ENCODE data around the gene TNFRSF25. TPM values are rescaled to one million over a fixed set of nuclear protein-coding genes. Genes with fewer than 3 reads are reported as not detected.

Gene TNFRSF25
- total and polyA plus RNA-seq, 9 of the 15 experiments (the other 6 are each of a cell fraction or from before 2014, with no cell fraction given) = 0.24 to 0.49 TPM; not detected in 7

DNA sequence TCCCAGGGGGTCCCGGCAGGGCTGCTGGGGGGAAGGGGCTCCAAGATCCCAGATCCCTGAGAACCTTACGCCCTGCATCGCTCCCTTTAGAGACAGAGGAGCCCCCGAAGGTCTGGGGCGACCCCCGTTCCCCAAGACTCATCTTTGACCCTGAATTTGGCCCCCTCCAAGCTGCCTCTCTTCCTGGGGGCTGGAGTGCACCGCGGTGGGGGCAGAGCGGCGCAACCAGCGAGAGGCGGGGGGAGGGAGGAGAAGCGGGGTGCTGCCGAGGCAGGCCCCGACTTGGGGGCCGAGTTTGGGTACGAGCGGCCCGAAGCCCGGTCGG is 30.9 kb upstream of the TNFRSF25 start:
- no peak for DNase-seq (ENCODE audit: extremely low read depth in 1 of 4, low spot score in 3 of 4)
- Histone ChIP-seq H3K4me1 (replicated peaks in 1 of 2; ENCODE audit: control insufficient read depth in 2 of 2, insufficient read depth in 2 of 2, low read length in 2 of 2) (peaks cover 0 to 43% of the 10 kb centered on the region in 2 experiments; a peak in 2 of 5 replicates), H3K79me2 (ENCODE audit: control insufficient read depth, insufficient read depth, low read length) (no peaks in the 10 kb centered on the region), H3K4me3 (no peak overlapping the region), H3K4me2 (ENCODE audit: insufficient read depth, low read length) (no peak overlapping the region), H3K9me3 (replicated peaks; ENCODE audit: control insufficient read depth, insufficient read depth, low read depth, low read length) (no peaks in the 10 kb centered on the region), H3K9me1 (ENCODE audit: control insufficient read depth, insufficient read depth, low read length) (no peaks in the 10 kb centered on the region), H2AFZ (ENCODE audit: low read depth, low read length) (no peak overlapping the region), H3K36me3 (ENCODE audit: control insufficient read depth, insufficient read depth, low read length) (no peaks in the 10 kb centered on the region), H3K27ac (ENCODE audit: extremely low read depth, low read depth, low read length) (no peak overlapping the region), H4K20me1 (replicated peaks; ENCODE audit: control insufficient read depth, insufficient read depth, low read length) (peaks cover 37% of the 10 kb centered on the region), H3K9ac (ENCODE audit: insufficient read depth in 1 of 2, low read depth in 2 of 2, low read length in 2 of 2) (0 out of 4 replicates have a peak overlapping the region, but pooled peaks of 1 of the 2 experiments have one; percentile 22), H3K27me3 (ENCODE audit: control insufficient read depth in 2 of 2, insufficient read depth in 2 of 2, low read length in 2 of 2) (peaks cover 45 to 77% of the 10 kb centered on the region in 2 experiments)
- no TSS peak for BruUV-seq (replicated peaks)
- no peak for ATAC-seq
- intact Hi-C loops (cut with micrococcal nuclease) = no loop called here
- CTCF ChIA-PET (ENCODE audit: low intra/inter-chr PET ratio) = interaction anchor here (0.6 kb wide), 1 partner anchor 250 kb away, joined by 3 read pairs; no protein-coding TSS in a partner anchor
- no peak for FAIRE-seq
- 12% methylated on average over 17 of the region's 21 CpGs for WGBS (ENCODE audit: insufficient coverage, low coverage, missing lambda C conversion rate)
- POLR2A ChIA-PET = no interaction called here
- in situ Hi-C loops (cut with MboI) = loop anchor here (10.0 to 25.0 kb wide), 2 partner anchors 138 to 715 kb away; no protein-coding TSS in a partner anchor
- TF ChIP-seq ZNF311 (CRISPR knock-in tag; IDR thresholded peaks at IDR 0.05) (no peak), BRD9 (IDR thresholded peaks at IDR 0.05; ENCODE audit: low read depth, partially characterized antibody) (no peak), PHF20 (IDR thresholded peaks at IDR 0.05; ENCODE audit: partially characterized antibody) (no peak), ZNF717 (CRISPR knock-in tag; IDR thresholded peaks at IDR 0.05) (no peak), WHSC1 (IDR thresholded peaks at IDR 0.05; ENCODE audit: low read length) (no peak), RNF2 (IDR thresholded peaks at IDR 0.05) (no peak), SETDB1 (IDR thresholded peaks at IDR 0.05; ENCODE audit: low read length) (no peak), FOSL1 (tag; conservative IDR thresholded peaks at IDR 0.05) (no peak), MIER1 (IDR thresholded peaks at IDR 0.05; ENCODE audit: low read depth) (no peak), TAF15 (IDR thresholded peaks at IDR 0.05; ENCODE audit: low read depth, low read length) (no peak)
- TF ChIP-seq, protein P1, sequence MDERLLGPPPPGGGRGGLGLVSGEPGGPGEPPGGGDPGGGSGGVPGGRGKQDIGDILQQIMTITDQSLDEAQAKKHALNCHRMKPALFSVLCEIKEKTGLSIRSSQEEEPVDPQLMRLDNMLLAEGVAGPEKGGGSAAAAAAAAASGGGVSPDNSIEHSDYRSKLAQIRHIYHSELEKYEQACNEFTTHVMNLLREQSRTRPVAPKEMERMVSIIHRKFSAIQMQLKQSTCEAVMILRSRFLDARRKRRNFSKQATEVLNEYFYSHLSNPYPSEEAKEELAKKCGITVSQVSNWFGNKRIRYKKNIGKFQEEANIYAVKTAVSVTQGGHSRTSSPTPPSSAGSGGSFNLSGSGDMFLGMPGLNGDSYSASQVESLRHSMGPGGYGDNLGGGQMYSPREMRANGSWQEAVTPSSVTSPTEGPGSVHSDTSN (CRISPR knock-in tag; IDR thresholded peaks at IDR 0.05; ENCODE audit: low read depth) = no peak
- TF ChIP-seq, protein P1 (tag; conservative IDR thresholded peaks at IDR 0.05; ENCODE audit: low read depth) = no peak
- TF ChIP-seq, protein P2, sequence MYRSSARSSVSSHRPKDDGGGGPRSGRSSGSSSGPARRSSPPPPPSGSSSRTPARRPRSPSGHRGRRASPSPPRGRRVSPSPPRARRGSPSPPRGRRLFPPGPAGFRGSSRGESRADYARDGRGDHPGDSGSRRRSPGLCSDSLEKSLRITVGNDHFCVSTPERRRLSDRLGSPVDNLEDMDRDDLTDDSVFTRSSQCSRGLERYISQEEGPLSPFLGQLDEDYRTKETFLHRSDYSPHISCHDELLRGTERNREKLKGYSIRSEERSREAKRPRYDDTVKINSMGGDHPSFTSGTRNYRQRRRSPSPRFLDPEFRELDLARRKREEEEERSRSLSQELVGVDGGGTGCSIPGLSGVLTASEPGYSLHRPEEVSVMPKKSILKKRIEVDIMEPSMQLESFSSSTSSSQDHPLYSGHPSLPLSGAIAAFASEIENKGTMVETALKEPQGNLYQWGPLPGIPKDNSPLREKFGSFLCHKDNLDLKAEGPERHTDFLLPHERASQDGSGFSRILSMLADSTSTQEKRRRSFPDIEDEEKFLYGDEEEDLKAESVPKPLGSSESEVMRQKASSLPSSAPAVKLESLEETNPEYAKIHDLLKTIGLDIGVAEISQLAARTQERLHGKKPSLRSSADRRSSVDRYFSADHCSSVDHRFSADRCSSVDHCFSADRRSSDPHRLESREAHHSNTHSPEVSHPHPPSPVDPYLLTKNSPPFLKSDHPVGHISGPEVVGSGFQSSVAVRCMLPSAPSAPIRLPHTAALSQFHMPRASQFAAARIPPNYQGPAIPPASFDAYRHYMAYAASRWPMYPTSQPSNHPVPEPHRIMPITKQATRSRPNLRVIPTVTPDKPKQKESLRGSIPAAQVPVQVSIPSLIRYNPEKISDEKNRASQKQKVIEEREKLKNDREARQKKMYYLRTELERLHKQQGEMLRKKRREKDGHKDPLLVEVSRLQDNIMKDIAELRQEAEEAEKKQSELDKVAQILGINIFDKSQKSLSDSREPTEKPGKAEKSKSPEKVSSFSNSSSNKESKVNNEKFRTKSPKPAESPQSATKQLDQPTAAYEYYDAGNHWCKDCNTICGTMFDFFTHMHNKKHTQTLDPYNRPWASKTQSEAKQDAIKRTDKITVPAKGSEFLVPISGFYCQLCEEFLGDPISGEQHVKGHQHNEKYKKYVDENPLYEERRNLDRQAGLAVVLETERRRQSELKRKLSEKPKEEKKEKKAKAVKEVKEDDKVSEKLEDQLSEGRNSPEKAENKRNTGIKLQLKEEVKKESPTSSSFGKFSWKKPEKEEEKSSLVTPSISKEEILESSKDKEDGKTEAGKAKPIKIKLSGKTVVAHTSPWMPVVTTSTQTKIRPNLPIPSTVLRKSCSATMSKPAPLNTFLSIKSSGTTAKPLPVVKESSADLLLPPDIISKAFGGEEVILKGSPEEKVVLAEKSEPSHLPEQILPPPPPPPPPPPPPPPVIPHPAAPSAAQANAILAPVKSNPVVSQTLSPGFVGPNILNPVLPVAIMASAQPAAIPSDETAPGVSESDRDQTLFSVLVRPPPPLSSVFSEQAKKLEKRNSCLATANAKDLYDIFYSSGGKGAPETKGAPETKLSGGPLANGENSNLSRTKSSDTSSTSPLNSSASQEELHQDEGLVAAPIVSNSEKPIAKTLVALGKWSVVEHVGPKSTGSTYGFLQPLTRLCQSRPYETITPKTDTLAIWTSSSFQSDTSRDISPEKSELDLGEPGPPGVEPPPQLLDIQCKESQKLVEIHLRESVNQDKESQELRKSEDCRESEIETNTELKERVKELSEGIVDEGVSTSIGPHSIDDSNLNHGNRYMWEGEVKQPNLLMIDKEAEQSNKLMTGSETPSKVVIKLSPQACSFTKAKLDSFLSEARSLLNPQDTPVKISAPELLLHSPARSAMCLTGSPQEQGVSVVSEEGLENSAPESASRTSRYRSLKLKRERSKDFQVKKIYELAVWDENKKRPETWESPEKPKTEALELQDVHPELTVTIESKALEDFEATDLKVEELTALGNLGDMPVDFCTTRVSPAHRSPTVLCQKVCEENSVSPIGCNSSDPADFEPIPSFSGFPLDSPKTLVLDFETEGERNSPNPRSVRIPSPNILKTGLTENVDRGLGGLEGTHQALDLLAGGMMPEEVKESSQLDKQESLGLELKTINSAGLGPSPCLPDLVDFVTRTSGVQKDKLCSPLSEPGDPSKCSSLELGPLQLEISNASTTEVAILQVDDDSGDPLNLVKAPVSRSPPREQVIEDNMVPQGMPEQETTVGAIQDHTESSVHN (IDR thresholded peaks at IDR 0.05; ENCODE audit: borderline replicate concordance in 1 of 2, low read depth in 1 of 2) = no peak
